ENCODE data around the gene RAX.

The RAX gene

DNA sequence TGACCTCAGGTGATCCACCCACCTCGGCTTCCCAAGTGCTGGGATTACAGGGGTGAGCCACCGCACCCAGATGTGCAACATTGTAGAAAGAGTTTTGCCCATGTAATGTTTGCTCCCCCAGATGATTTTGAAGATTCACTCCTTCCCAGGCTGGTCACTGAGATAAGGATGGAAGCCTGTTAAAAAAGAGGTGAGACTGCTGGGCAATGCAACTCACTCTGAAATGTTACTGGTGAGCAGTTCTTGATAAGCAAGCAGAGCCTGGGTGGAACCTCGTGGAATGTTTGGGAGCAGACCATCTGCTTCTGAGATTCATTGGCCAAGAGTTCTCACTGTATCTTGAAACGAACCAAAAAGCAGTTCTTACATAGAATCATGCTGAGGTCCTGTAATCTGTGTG, 33.6 kb downstream of the RAX start:
- no peak for DNase-seq

DNA sequence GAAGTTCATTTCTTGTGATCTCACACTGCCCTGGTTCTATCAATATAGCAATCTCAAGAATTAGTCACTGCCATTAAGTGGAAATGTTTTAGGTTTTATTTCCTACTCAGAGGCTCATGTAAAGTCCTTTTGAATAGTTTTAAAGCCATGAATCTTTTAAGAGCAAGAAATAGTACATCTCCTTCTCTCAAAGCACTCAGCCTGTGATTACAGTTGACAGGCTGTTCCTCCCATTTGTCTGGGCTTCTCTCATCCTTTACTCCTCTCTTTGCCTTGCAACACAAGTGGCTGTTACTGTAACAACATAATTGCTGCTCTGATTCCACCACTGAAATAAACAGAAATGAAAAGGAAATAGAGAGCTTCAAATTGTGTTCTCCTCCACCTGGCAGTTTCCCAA, 34.9 kb downstream of the RAX start:
- DNase-seq = no peak

DNA sequence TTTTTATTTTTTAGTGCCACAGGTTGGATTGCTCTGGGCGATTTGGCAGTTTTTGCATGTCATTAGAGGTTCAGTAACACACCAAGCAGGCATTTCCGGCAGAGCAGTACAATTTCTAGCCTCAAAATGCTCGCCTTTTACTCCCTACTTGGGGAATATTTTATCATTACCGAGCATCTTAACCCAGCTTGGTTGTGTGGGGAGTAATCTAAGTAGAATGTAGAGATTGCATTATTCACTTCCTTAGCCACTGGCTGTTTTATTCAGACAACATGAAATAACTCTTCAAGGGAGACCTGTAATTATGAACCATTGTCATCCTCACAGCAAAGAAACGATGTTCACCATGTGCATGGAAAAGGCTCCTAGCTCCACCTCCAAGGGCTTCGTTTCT, 40.2 kb downstream of the RAX start:
- no peak for DNase-seq

DNA sequence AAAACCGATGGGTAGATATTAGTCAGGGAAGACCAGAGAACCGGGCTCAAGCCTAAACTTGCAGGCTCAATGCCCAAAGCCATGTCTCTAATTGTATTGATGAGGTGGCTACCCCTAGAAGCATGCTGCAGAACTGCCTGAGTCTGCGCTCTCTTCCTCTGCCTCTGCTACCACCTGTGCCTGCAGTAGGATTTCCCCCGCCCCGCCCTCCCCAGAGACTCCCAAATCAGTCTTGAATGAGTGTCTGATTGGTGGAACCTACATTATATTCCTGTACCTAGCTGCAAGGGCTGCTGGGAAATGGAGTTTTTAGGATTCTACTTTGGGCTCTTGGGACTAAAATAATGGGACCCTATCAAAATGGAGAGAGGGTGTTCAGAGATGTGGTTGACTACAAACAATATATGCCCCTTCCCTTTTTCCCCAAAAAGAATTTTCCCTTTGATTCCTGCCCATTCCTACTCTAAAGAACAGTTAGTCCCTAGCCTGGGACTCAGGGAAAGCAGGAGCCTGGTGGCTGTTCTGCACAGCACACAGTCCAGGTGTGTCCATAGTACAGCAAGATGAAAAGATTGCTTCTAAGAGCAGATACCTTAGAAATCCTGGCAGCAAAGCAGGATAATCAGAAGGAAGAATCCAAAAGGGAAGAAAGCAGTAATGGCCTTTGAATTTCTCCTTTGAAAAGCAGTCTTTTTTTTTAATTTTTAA, 40.8 kb downstream of the RAX start:
- DNase-seq = no peak

DNA sequence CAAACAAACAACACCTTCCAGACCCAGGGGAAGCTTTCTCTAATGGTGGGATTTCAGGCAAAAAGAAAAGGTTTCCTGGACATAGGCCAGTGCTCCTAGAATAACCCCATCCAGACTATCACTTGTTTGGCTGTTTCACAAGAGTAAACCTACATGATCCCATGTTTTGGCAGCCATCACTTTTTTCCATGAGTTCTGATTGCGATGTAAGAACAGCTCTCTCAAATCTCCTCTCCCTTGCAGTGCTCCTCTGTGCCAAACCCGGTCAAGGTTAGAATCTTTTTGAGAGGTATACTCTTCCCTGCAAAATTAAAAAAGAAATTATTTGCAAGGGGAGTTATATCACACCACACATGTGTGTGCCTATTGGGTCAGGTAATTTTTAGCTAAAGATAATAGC, 41.4 kb downstream of the RAX start:
- DNase-seq = no peak

DNA sequence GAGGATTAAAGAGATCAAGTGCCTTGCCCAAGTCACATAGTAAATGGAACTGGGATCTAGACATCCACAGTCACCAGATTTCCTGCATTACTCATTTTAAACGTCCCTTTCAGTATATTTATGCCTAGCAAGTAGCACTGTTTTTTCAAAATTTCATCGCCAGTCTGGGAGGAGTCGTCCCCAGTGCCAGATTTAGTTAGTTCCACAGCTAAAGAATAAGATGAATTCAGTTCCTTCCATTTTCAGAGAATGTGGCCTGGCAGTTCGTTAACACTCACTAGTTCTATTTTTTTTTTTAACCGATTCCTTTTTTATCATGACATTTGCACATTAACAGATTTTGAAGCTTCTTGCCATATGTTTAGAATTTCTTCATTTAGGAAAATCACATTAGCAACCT, 42.1 kb downstream of the RAX start:
- no peak for DNase-seq

DNA sequence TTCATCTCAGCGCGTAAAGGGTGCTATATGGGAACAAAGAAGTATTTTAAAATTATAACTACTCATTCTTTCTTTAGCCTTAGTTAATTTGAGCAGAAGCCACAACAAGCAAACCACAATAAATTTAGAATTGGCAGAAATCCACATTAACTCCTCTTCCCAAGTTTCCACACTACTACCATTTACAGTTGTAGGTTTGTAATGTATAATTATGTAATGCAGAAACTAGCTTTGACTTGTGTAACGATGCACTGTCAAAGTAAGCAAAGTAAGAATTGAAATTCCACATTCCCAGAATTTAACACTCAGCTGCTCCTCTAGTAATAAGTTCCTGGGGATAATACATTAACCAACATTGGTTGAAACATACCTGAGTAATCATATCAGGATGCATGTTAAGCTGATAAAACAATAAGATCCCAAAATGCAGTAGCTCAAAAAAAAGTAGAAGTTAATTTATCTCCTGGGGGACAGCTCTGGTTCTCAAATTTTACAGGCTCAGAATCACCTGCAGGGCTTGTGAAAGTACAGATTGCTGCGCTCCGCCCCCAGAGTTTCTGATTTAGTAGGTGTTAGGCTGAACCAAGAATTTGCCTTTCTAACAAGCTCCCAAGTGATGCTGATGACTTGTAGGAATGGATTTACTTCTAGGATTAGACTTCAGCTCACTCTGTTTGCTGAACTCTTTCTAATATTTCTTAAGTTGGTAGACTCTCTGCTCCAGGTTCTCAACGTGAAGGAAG, 43.4 kb downstream of the RAX start:
- DNase-seq = no peak

DNA sequence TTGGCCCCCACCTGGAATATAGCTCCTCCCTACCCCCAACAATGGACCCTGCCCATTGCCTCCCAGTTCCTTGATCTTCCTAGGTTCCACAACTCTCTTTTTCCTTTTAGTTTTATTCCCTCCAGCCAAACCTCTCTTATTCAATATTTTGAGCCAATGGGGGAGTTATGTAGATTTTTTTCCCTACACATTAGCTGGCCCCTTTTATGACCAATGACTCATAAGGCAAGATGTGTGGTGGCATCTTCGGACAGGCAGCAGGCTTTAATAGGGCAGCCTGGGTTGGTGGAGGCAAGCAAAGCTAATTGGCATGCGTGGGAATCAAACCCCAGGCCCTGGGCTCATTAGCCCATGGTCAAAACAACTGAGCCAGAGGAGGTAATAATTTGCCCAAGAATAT, 44.1 kb downstream of the RAX start:
- DNase-seq = no peak

DNA sequence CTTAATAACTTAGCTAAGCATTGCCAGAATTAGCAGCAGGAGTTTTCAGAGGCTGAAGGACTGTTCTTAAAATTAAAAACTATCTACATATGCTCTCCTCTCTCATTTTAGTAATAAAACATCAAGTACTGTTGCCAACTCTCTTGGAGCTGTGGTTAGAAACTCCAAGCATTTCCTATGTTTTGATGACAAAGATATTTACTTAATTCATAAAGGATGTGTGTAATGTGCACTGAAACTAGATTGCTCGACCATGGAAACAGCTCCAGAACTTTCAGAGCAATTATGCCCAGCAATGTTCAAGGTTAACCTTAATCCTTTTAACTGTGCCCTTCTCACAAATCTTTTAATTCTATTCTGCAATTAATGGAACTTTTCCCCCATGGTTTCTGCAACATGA, 44.9 kb downstream of the RAX start:
- no peak for DNase-seq

DNA sequence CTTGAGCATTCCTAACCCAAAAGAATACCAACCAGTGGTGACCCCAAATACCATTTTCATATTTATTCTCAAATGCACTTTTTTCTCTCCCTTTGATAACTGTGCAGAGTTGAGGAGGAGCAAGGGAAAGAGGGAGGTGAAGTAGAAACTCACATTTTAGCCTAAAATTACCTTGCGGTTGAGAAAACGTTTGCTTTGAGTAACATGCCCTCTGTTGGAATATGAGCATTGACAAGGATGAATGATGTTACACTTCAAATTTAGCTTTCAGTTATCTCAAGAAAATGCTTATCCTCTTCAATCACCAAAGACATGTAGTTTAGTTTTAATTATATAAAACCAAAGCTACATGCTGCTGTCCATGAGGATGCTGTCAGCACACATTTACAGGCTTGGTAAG, 50.9 kb downstream of the RAX start:
- DNase-seq = no peak

DNA sequence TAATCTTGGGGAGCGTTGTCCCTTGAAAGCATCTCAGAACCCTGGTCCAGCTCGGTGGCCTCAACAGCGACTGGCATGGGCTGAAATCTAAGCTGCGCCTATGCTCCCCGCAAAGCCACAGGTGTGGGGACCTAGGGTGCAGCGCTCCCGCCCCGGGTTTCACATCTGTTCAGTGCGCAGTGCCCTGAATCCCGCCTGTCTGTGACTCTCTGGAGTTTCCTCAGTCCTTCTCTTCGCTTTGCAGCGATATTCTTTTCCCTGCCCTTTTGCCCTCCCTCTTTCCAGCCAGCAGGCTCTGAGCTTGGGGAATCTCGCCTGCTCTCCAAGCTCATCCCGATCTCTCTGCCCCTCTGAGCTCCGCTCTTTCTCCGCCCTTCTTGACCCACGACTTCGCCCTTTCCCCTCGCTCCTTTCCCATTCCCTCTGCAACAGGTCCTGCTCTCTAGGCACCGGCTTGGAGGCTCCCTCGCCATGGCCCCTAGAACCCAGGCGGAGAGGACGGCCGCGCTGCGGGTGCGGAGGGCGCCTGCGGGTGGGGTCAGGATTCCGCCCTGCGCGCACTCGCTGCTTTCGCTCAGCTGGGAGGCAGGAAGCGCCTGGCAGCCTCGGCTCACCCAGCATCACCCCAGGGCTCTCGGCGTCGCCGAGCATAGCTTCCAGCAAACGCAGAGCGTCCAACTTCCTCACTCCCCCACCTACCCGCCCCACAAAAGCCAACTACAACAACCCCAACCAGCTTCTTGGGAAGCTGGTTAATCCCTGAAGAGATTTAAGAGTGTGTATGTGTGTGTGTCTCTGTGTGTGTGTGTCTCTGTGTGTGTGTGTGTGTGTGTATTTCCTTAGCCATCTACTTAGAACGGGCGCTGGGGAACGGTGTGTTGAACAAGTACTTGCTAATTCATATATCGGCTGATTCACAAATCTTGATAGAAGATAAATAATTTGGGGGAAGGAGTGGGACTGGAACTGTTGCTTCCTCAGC, 52.2 kb downstream of the RAX start:
- DNase-seq = no peak

DNA sequence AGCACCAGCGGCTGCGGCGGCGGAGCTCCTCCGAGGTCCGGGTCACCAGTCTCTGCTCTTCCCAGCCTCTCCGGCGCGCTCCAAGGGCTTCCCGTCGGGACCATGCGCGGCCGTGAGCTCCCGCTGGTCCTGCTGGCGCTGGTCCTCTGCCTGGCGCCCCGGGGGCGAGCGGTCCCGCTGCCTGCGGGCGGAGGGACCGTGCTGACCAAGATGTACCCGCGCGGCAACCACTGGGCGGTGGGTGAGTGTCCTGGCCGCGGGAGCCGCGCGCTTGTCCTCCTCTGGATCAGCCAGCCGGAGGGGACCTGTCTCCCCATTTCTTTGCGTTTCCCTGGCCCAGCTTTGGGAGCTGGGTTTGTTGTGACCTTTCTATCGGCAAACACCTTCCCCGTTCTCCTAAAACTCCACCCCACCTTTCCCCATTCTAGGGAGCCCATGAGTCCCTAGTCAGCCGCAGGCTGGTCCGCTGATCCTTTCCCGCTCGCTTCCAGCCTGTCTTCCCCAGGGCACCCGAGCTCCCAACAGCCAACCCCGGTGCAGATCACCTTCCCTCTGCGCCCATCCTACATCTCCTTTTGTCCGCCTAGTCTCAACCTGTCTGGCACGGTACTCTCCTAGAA, 53.0 kb downstream of the RAX start:
- DNase-seq = no peak

DNA sequence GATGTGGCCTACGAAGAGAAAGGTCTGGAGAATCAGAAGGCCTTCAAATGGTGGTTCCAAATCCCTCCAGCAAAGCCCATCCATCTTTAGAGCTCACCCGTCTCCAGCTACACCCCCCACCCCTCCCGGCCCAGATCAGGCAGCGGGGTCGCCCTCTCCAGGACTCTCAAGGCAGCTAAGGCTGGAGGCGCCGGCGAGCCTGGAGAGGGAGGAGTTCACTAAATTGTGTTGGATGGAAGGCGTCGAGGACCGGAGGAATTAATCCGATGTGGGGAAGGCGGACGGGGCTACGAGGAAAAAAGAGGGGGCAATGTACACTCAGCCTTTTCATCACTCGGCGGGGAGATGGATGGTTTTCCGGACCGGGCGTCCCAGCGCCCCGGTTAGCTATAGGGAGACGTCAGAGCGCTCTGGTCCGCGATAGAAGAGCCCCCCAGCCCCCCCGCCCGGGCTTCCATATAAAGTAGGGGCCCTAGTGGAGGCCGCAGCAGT, 53.5 kb downstream of the RAX start, which contains the start of gene GRP:
GRP (plus strand) TSS at position 487 of the 492 bp plus-strand sequence. CDS start 108 bp downstream, outside the sequence.
- DNase-seq = no peak

DNA sequence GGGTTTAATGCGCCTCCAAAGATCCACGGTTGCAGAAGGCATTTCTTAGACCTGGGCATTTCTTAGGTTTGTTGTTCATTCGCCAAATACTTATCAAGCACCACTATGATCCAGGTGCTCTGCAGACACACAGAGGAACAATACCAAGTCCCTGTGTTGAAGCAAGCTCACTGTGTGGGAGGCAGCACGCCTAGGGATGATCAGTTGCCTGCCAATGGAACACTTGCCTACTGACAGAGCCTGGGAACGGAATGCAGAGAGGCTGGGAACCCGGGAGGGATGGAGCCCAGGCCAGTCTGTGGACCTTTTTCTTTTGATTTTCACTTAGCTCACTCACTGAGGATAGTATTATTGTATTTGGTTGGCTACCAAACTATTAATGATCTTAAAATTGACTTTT, 55.2 kb downstream of the RAX start:
- no peak for DNase-seq
